Right forelimb (tissue), 1 donor: Measurements from ENCODE around the gene TMEM267.
A peak's percentile ranks its signal among the peaks of the same experiment; 100 is the strongest.

Source experiments
- DNase-seq: peaks from one replicate; pipeline ENCODE4 v3.0.0-alpha.2; 2018

The TMEM267 gene

GRCh38 chr5:43401827-43402226 lies 81.8 kb downstream of the TMEM267 start:
- no peak for DNase-seq

GRCh38 chr5:43400082-43400481 lies 83.6 kb downstream of the TMEM267 start:
- no peak for DNase-seq

GRCh38 chr5:43396762-43397304 lies 86.8 kb downstream of the TMEM267 start:
- DNase-seq: peak; percentile 65
